Hepatocyte (in vitro differentiated cells): ENCODE data around the gene ZNF738. TPM values are rescaled to one million over a fixed set of nuclear protein-coding genes. Genes with fewer than 3 reads are reported as not detected.
"Not testable (repeated sequence)": the region's sequence is repeated elsewhere in the genome, so short reads cannot be mapped to it uniquely, and the experiment has no call there.

ENCODE experiments used
- DNase-seq: peaks from one replicate; pipeline ENCODE4 v3.0.0-alpha.2; 2016; ENCODE audit warnings: low spot score
- H2AFZ ChIP-seq: fragments of 200-600 bp; sonication (generic); 2 replicates; pipeline ENCODE4 v1.6.0; 2016; ENCODE audit warnings: antibody characterized with exemption, mild to moderate bottlenecking
- H3K27ac ChIP-seq: fragments of 200-600 bp; sonication (generic); 2 replicates; pipeline ENCODE4 v1.5.1; 2016; ENCODE audit warnings: mild to moderate bottlenecking
- H3K27me3 ChIP-seq: fragments of 200-600 bp; sonication (generic); 2 replicates; pipeline ENCODE4 v1.6.1; 2016
- H3K36me3 ChIP-seq: fragments of 200-600 bp; sonication (generic); replicated peaks from 2 replicates; pipeline ENCODE4 v1.5.1; 2016; ENCODE audit warnings: low read depth; ENCODE audit not compliant: insufficient read depth
- H3K4me1 ChIP-seq: fragments of 200-600 bp; sonication (generic); 2 replicates; pipeline ENCODE4 v1.5.1; 2016; ENCODE audit warnings: mild to moderate bottlenecking, moderate library complexity; ENCODE audit not compliant: insufficient read depth
- H3K4me2 ChIP-seq: fragments of 200-600 bp; sonication (generic); 2 replicates; pipeline ENCODE4 v1.6.0; 2016
- H3K4me3 ChIP-seq: fragments of 200-600 bp; sonication (generic); 2 replicates; pipeline ENCODE4 v1.5.1; 2016; ENCODE audit warnings: mild to moderate bottlenecking
- H3K79me2 ChIP-seq: fragments of 200-600 bp; sonication (generic); 2 replicates; pipeline ENCODE4 v1.6.0; 2017; ENCODE audit warnings: mild to moderate bottlenecking
- H3K9me2 ChIP-seq: fragments of 200-600 bp; sonication (generic); replicated peaks from 2 replicates; pipeline ENCODE4 v1.6.0; 2017; ENCODE audit warnings: mild to moderate bottlenecking; ENCODE audit not compliant: insufficient read depth
- H3K9me3 ChIP-seq: fragments of 200-600 bp; sonication (generic); 2 replicates; pipeline ENCODE4 v1.5.1; 2016; ENCODE audit warnings: low read depth, mild to moderate bottlenecking
- H4K20me1 ChIP-seq: fragments of 200-600 bp; sonication (generic); 2 replicates; pipeline ENCODE4 v1.6.0; 2016; ENCODE audit warnings: mild to moderate bottlenecking; ENCODE audit not compliant: insufficient read depth, poor library complexity, severe bottlenecking
- EZH2 ChIP-seq: fragments of 200-600 bp; sonication (generic); IDR thresholded peaks from 2 replicates; pipeline ENCODE4 v1.6.1; 2016; ENCODE audit warnings: antibody characterized with exemption, mild to moderate bottlenecking, borderline replicate concordance
- EZH2phosphoT487 ChIP-seq: fragments of 200-600 bp; sonication (generic); IDR thresholded peaks from one replicate; pipeline ENCODE4 v1.6.1; 2018; ENCODE audit warnings: antibody characterized with exemption, mild to moderate bottlenecking, low read depth, moderate library complexity; ENCODE audit not compliant: unreplicated experiment, severe bottlenecking
- WGBS: methylation state at CpG from one replicate; pipeline ENCODE4 v1.1.6; 2016; ENCODE audit warnings: low lambda C conversion rate; ENCODE audit errors: missing lambda C conversion rate; 5-methylcytosine and 5-hydroxymethylcytosine counted together
- polyA plus RNA-seq: library from polyadenylated mRNA; unstranded; fragments of >200 nt; fragmentation: Nextera tagmentation; extraction: Ambion mirVana; gene quantifications from 2 replicates; pipeline ENCODE4 v1.2.1, GENCODE V29; 2016
- total RNA-seq: library from RNA; depleted of rRNA; stranded (reverse); fragments of >200 nt; gene quantifications from 2 replicates; pipeline ENCODE4 v1.2.3, GENCODE V29; 2014
- TF ChIP-seq, protein P1 (sequence below): fragments of 200-600 bp; sonication (generic); IDR thresholded peaks from 2 replicates; pipeline ENCODE4 v1.5.1; 2016; ENCODE audit warnings: antibody characterized with exemption, mild to moderate bottlenecking; ENCODE audit not compliant: poor library complexity

ZNF738 gene
- 18.4 and 28.4 TPM in 2 replicates for total RNA-seq
- 8.4 and 9.3 TPM in 2 replicates for polyA plus RNA-seq

DNA sequence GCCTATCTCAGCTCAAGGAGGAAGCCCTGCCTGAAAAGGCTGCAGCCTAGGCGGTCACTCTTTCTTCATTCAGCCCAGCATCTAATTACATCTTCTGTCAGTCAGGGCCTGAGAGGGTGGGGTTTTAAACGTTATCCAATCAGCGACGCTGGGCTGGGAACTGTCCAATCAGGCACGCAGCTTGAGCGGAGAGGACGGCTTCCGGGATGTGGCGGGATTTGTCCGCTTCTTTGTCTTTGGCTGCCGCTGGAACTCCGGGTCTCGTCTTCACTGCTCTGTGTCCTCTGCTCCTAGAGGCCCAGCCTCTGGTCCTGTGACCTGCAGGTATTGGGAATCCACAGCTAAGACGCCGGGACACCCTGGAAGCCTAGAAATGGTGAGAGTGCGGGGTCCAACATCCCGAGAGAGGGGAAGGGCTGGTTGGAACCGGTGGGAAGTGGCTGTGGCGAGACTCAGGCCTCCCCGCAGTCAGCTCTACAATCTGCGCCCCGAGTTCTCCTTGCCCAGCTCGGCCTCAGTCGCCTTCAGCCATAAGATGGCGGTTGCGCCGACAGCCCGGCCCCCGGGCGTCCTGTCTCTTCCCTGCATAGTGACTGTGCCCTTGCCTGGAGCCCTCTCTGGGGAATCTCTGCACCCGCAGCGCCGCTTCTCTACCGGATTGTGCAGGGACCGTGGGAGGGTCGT, at the start of gene ZNF738:
ZNF738 (plus strand) TSS at position 233 of the 684 bp plus-strand sequence; CDS start at position 374, 141 bp downstream.
- peaks cover 12% of the 10 kb centered on the region for H3K36me3 ChIP-seq
- peak; percentile 96 for DNase-seq
- peaks cover 40% of the 10 kb centered on the region for H3K79me2 ChIP-seq
- peaks cover 11% of the 10 kb centered on the region for H3K9me3 ChIP-seq
- H3K4me2 ChIP-seq = peak within 1 kb of the TSS; percentile 82
- peak within 1 kb of the TSS; percentile 79 for H3K4me3 ChIP-seq
- no peaks in the 10 kb centered on the region for H3K27me3 ChIP-seq
- WGBS = 1% methylated on average over 35 of the region's 36 CpGs
- H4K20me1 ChIP-seq = no peaks in the 10 kb centered on the region
- no peaks in the 10 kb centered on the region for H3K9me2 ChIP-seq
- TF ChIP-seq EZH2 (no peak), EZH2phosphoT487 (no peak)
- TF ChIP-seq, protein P1, sequence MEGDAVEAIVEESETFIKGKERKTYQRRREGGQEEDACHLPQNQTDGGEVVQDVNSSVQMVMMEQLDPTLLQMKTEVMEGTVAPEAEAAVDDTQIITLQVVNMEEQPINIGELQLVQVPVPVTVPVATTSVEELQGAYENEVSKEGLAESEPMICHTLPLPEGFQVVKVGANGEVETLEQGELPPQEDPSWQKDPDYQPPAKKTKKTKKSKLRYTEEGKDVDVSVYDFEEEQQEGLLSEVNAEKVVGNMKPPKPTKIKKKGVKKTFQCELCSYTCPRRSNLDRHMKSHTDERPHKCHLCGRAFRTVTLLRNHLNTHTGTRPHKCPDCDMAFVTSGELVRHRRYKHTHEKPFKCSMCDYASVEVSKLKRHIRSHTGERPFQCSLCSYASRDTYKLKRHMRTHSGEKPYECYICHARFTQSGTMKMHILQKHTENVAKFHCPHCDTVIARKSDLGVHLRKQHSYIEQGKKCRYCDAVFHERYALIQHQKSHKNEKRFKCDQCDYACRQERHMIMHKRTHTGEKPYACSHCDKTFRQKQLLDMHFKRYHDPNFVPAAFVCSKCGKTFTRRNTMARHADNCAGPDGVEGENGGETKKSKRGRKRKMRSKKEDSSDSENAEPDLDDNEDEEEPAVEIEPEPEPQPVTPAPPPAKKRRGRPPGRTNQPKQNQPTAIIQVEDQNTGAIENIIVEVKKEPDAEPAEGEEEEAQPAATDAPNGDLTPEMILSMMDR = no peak
- peaks cover 4% of the 10 kb centered on the region for H3K4me1 ChIP-seq
- peak within 1 kb of the TSS; percentile 67 for H2AFZ ChIP-seq
- peak within 1 kb of the TSS; percentile 93 for H3K27ac ChIP-seq

DNA sequence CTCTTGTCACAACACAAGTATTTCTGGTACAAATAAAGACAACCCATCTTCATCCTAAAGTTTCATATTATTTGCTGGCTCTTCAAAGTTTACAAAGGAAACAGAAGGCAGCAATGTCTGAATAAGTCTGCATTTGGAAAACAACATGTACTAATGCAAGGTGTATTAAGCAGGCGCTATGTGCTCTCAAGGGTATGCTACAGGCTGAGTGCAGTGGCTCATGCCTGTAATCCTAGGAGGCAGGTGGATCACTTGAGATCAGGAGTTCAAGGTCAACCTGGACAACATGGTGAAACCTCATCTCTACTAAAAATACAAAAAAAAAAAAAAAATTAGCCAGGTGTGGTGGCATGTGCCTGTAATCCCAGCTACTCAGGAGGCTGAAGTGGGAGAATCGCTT, 46.0 kb upstream of the ZNF738 start:
- H3K36me3 ChIP-seq, DNase-seq, H3K9me3 ChIP-seq, H3K4me2 ChIP-seq, H2AFZ ChIP-seq, H3K9me2 ChIP-seq, H3K27ac ChIP-seq, H4K20me1 ChIP-seq, H3K27me3 ChIP-seq, H3K4me1 ChIP-seq, H3K4me3 ChIP-seq: not testable (repeated sequence)
- WGBS = 85% methylated on average over 2 of the region's 2 CpGs
- H3K79me2 ChIP-seq = peaks cover 50% of the 10 kb centered on the region

DNA sequence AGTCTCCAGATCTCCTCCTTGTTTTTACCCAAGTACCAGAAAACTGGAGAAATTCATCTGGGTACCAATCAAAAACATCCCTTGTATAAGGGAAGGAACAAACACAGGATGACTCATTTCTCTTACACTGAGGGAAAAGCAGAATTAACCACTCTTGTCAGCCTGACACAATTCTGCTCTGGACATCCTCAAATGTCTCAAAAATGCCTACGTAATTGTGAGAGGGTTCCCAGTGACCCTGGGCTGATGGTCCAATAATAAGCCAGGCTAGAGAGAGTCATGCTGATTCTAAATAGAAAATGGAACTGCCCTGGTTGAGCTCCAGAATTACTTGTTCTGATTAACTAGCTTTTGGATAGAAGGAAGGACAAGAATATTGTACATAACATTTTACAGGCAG, 44.1 kb upstream of the ZNF738 start:
- 54% methylated on average over 1 of the region's 1 CpG for WGBS
- peak overlapping the region; percentile 54 for H3K27ac ChIP-seq
- DNase-seq = peak; percentile 14
- no peaks in the 10 kb centered on the region for H3K36me3 ChIP-seq
- no peaks in the 10 kb centered on the region for H4K20me1 ChIP-seq
- H3K9me3 ChIP-seq = no peaks in the 10 kb centered on the region
- H3K79me2 ChIP-seq = peaks cover 66% of the 10 kb centered on the region
- no peaks in the 10 kb centered on the region for H3K4me1 ChIP-seq
- H3K9me2 ChIP-seq = no peaks in the 10 kb centered on the region
- TF ChIP-seq EZH2 = no peak
- TF ChIP-seq EZH2phosphoT487 = no peak
- TF ChIP-seq, protein P1 = no peak
- H3K27me3 ChIP-seq = no peaks in the 10 kb centered on the region
- no peak overlapping the region for H3K4me3 ChIP-seq
- peak overlapping the region; percentile 25 for H3K4me2 ChIP-seq
- no peak overlapping the region for H2AFZ ChIP-seq

GRCh38 chr19:21317821-21318220, 41.0 kb upstream of the ZNF738 start:
- H3K9me2 ChIP-seq = no peaks in the 10 kb centered on the region
- no peak overlapping the region for H3K4me3 ChIP-seq
- no peak overlapping the region for H3K4me2 ChIP-seq
- H3K4me1 ChIP-seq = no peaks in the 10 kb centered on the region
- no peaks in the 10 kb centered on the region for H3K36me3 ChIP-seq
- no peaks in the 10 kb centered on the region for H3K9me3 ChIP-seq
- H3K79me2 ChIP-seq = peaks cover 72% of the 10 kb centered on the region
- TF ChIP-seq, protein P1 = no peak
- TF ChIP-seq EZH2phosphoT487 (no peak), EZH2 (no peak)
- no peak overlapping the region for H3K27ac ChIP-seq
- H4K20me1 ChIP-seq = no peaks in the 10 kb centered on the region
- 61% methylated on average over 1 of the region's 1 CpG for WGBS
- DNase-seq = no peak
- no peak overlapping the region for H2AFZ ChIP-seq
- no peaks in the 10 kb centered on the region for H3K27me3 ChIP-seq
